Upper lobe of left lung (tissue), 6 donors: ENCODE measurements around the gene SMAP1. TPM values are rescaled to one million over a fixed set of nuclear protein-coding genes. Genes with fewer than 3 reads are reported as not detected.

Experiments
- ATAC-seq, 2 donors: fragments of 200-7000 bp; cut with Tn5 transposase; one replicate each; pipeline ENCODE4 v1.9.1; 2022; ENCODE audit warnings: mild to moderate bottlenecking in 2 of 2, moderate library complexity in 2 of 2; ENCODE audit not compliant: low FRiP score in 2 of 2
- DNase-seq, 2 donors: peaks; one replicate each; pipeline ENCODE4 v3.0.0-alpha.2; 2019 to 2020
- H3K27ac ChIP-seq, 4 donors: fragments of 200-600 bp; sonication (generic); one replicate each; pipeline ENCODE4 v1.5.1; 2016 to 2019
- H3K27me3 ChIP-seq, 4 donors: fragments of 200-600 bp; sonication (generic); one replicate each; pipeline ENCODE4 v1.5.1; 2017 to 2019
- H3K36me3 ChIP-seq, 4 donors: fragments of 200-600 bp; sonication (generic); one replicate each; pipeline ENCODE4 v1.5.1; 2016 to 2019
- H3K4me1 ChIP-seq, 4 donors: fragments of 200-600 bp; sonication (generic); one replicate each; pipeline ENCODE4 v1.5.1; 2018 to 2019
- H3K4me3 ChIP-seq, 4 donors: fragments of 200-600 bp; sonication (generic); one replicate each; pipeline ENCODE4 v1.5.1; 2017 to 2019; ENCODE audit warnings: mild to moderate bottlenecking in 2 of 4, moderate library complexity in 1 of 4
- H3K9me3 ChIP-seq, 4 donors: fragments of 200-600 bp; sonication (generic); one replicate each; pipeline ENCODE4 v1.5.1; 2018 to 2019
- EP300 ChIP-seq, 4 donors: sonication (generic); formaldehyde crosslinking; IDR thresholded peaks; one replicate each; pipeline ENCODE4 v1.5.1; 2017; ENCODE audit warnings: antibody characterized with exemption in 4 of 4, control low read depth in 2 of 4
- POLR2A ChIP-seq, 4 donors: fragments of 450-650 bp; IDR thresholded peaks; one replicate each; pipeline ENCODE4 v1.5.1; 2016 to 2017; ENCODE audit warnings: antibody characterized with exemption in 4 of 4, mild to moderate bottlenecking in 2 of 4
- POLR2AphosphoS5 ChIP-seq, 2 donors: sonication (generic); formaldehyde crosslinking; IDR thresholded peaks; one replicate each; pipeline ENCODE4 v1.5.1; 2017; ENCODE audit warnings: antibody characterized with exemption in 2 of 2
- WGBS, 2 donors: methylation state at CpG; one replicate each; pipeline ENCODE4 v1.1.5; 2017 to 2018; 5-methylcytosine and 5-hydroxymethylcytosine counted together
- total RNA-seq, 6 donors: library from RNA; depleted of rRNA in 4 of 6; stranded (reverse); fragments of >200 nt in 4 of 6; gene quantifications; one replicate each; pipeline versions ENCODE4 v1.1.0 to v1.2.1, GENCODE V29; 2016 to 2021
- TF ChIP-seq, protein P1 (sequence below), 6 experiments: fragments of 450-650 bp in 4 of 6; fragments of 200-600 bp in 2 of 6; sonication (generic) in 2 of 6; IDR thresholded peaks; one replicate each; pipeline ENCODE4 v1.5.1; 2016 to 2019; ENCODE audit warnings: antibody characterized with exemption in 6 of 6
- donor health status: DM: no; HTN: no; CAD: no; lungs with moderate emphysema.
- donor health status: DM: no; HTN: yes; CAD: no; lungs with severe emphysema.

Gene SMAP1
- total RNA-seq, 6 donors from 2014 or later: 16.3 to 34.4 (median 21.7) TPM

DNA sequence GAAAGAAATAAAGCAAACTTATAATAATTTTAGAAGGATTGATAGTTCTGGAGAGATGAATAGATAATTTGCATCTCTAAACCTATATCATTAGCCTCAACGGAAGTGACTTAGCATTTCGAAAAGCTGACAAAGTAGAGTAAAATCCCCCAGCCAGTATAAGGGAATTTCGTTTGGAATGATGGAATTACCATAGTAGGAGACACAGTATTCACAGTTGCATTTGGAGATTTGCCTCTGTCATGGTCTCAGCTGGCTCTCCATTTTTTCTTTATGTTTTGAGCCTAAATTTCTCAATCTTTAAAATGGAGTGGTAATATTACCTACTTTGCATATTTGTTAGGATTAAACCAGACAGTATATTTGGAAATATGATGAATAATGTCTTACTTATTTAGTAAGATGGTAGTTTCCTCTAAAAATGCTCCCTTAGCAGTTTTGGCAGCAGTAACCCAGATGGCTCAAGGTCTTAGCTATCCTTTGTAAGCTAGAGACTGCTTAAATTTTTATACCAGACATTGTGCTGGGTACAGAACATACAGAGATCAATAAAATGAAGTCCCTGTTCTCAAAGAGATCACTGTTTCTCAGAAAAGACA is 58.2 kb downstream of the SMAP1 start:
- no peak overlapping the region for H3K4me3 ChIP-seq
- no peak overlapping the region for H3K27ac ChIP-seq
- peaks cover 0 to 3% (median 0%) of the 10 kb centered on the region in 4 donors for H3K4me1 ChIP-seq
- no peaks in the 10 kb centered on the region for H3K27me3 ChIP-seq
- 87% methylated on average over 3 of the region's 3 CpGs for WGBS, 2 donors
- no peak for DNase-seq
- ATAC-seq: no peak
- H3K9me3 ChIP-seq: no peaks in the 10 kb centered on the region
- H3K36me3 ChIP-seq: no peaks in the 10 kb centered on the region
- TF ChIP-seq POLR2A (IDR thresholded peaks at IDR 0.05) (no peak), EP300 (IDR thresholded peaks at IDR 0.05) (no peak), POLR2AphosphoS5 (IDR thresholded peaks at IDR 0.05) (no peak)
- TF ChIP-seq, protein P1, sequence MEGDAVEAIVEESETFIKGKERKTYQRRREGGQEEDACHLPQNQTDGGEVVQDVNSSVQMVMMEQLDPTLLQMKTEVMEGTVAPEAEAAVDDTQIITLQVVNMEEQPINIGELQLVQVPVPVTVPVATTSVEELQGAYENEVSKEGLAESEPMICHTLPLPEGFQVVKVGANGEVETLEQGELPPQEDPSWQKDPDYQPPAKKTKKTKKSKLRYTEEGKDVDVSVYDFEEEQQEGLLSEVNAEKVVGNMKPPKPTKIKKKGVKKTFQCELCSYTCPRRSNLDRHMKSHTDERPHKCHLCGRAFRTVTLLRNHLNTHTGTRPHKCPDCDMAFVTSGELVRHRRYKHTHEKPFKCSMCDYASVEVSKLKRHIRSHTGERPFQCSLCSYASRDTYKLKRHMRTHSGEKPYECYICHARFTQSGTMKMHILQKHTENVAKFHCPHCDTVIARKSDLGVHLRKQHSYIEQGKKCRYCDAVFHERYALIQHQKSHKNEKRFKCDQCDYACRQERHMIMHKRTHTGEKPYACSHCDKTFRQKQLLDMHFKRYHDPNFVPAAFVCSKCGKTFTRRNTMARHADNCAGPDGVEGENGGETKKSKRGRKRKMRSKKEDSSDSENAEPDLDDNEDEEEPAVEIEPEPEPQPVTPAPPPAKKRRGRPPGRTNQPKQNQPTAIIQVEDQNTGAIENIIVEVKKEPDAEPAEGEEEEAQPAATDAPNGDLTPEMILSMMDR (IDR thresholded peaks at IDR 0.05): no peak

DNA sequence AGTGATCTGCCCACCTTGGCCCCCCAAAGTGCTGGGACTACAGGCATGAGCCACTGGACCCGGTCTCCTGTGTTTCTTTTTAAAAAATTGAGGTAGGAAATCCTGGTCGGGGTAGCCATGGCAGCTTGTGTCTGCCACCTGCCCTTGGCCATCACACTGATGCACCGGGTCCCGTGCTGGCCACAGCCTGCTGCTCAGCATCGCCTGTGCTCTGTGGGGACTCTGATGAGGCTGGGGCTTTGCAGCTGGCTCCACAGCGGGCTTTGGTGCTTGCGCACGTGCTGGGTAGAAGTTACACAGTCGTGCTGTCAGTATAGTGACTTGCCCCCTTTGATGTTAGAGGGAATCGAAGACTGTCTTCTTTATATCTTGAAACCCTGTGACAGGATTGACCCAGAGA is 66.7 kb downstream of the SMAP1 start:
- no peaks in the 10 kb centered on the region for H3K4me1 ChIP-seq
- H3K9me3 ChIP-seq: no peaks in the 10 kb centered on the region
- no peak overlapping the region for H3K27ac ChIP-seq
- peaks cover 0 to 18% (median 8%) of the 10 kb centered on the region in 4 donors for H3K36me3 ChIP-seq
- DNase-seq (peak in 1 of 2 donors; percentile 63), ATAC-seq (no peak)
- no peak for TF ChIP-seq EP300 (IDR thresholded peaks at IDR 0.05)
- TF ChIP-seq POLR2A (IDR thresholded peaks at IDR 0.05): no peak
- TF ChIP-seq, protein P1 (IDR thresholded peaks at IDR 0.05): no peak
- TF ChIP-seq POLR2AphosphoS5 (IDR thresholded peaks at IDR 0.05): no peak
- H3K4me3 ChIP-seq: no peak overlapping the region
- WGBS, 2 donors: 96 to 97% methylated on average over 7 to 10 of the region's 10 CpGs
- no peaks in the 10 kb centered on the region for H3K27me3 ChIP-seq

DNA sequence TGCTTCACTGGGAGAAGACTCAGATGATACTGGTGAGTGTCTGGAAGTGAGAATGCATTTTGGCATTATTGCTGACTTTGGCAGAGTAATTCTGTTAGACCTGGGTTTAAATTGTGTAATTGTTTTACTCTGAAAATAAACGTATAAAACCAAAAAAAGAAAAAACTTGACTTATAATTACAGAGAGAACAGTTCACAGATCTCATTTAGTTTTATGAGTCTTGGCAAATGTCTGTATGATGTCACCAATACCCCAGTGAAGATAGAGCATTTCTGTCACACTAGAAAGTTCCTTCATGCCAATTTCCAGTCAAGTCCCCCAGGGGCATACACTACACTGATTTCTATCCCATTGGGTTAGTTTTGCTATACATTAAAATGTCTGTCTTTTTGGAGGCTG is 67.3 kb downstream of the SMAP1 start:
- WGBS, 2 donors: 63 to 77% methylated on average over 1 of the region's 1 CpG
- DNase-seq (no peak), ATAC-seq (no peak)
- H3K9me3 ChIP-seq: no peaks in the 10 kb centered on the region
- peaks cover 0 to 18% (median 8%) of the 10 kb centered on the region in 4 donors for H3K36me3 ChIP-seq
- H3K27ac ChIP-seq: no peak overlapping the region
- no peaks in the 10 kb centered on the region for H3K4me1 ChIP-seq
- no peaks in the 10 kb centered on the region for H3K27me3 ChIP-seq
- TF ChIP-seq, protein P1 (IDR thresholded peaks at IDR 0.05): no peak
- TF ChIP-seq EP300 (IDR thresholded peaks at IDR 0.05): no peak
- TF ChIP-seq POLR2AphosphoS5 (IDR thresholded peaks at IDR 0.05): no peak
- no peak for TF ChIP-seq POLR2A (IDR thresholded peaks at IDR 0.05)
- no peak overlapping the region for H3K4me3 ChIP-seq

DNA sequence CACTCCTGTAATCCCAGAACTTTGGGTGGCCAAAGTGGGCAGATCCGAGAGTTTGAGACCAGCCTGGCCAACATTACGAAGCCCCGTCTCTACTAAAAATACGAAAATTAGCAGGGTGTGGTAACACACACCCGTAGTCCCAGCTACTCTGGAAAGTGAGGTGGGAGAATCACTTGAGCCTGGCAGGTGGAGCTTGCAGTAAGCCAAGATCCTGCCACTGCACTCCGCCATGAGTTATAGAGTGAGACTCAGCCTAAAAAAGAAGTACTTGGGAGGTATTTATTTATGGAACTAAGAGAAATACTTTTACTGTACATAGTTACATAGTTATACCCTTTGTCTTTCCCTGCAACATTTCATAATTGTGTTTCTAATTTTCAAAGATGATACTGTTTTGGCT is 67.8 kb downstream of the SMAP1 start:
- Histone ChIP-seq H3K4me1 (no peaks in the 10 kb centered on the region), H3K9me3 (no peaks in the 10 kb centered on the region), H3K27me3 (no peaks in the 10 kb centered on the region), H3K4me3 (no peak overlapping the region), H3K27ac (no peak overlapping the region), H3K36me3 (peaks cover 0 to 18% (median 8%) of the 10 kb centered on the region in 4 donors)
- DNase-seq (no peak), ATAC-seq (no peak)
- 93 to 98% methylated on average over 6 of the region's 6 CpGs for WGBS, 2 donors
- TF ChIP-seq POLR2AphosphoS5 (IDR thresholded peaks at IDR 0.05): no peak
- no peak for TF ChIP-seq POLR2A (IDR thresholded peaks at IDR 0.05)
- TF ChIP-seq EP300 (IDR thresholded peaks at IDR 0.05): no peak
- TF ChIP-seq, protein P1 (IDR thresholded peaks at IDR 0.05): no peak

DNA sequence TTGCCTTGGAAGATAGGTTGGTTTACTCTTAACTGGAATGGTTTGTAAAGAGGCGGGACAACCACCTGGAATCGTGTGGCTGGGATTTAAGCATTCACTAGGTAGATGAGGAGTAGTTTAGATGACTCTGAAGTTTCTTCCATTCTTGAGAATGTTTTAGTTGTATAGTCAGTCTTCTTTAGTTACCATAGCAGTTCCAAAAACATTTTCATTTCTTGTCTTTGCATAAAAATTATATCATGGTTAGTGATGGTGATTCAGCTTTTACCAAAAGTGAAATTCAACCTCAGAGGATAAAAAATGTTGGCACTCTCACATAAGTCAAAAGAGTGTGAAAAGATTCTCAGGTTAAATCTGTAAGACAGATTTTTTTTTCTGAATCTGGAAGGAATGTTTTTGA is 70.3 kb downstream of the SMAP1 start:
- WGBS, 2 donors: 91 to 100% methylated on average over 2 of the region's 2 CpGs
- Histone ChIP-seq H3K27me3 (no peaks in the 10 kb centered on the region), H3K27ac (no peak overlapping the region), H3K36me3 (peaks cover 0 to 30% (median 10%) of the 10 kb centered on the region in 4 donors), H3K4me1 (no peaks in the 10 kb centered on the region), H3K9me3 (no peaks in the 10 kb centered on the region), H3K4me3 (no peak overlapping the region)
- no peak for TF ChIP-seq POLR2AphosphoS5 (IDR thresholded peaks at IDR 0.05)
- TF ChIP-seq EP300 (IDR thresholded peaks at IDR 0.05): no peak
- no peak for TF ChIP-seq POLR2A (IDR thresholded peaks at IDR 0.05)
- TF ChIP-seq, protein P1 (IDR thresholded peaks at IDR 0.05): no peak
- ATAC-seq: no peak
- no peak for DNase-seq
